HCT116 (cell line): Measurements from ENCODE around the gene ERC1. TPM values are rescaled to one million over a fixed set of nuclear protein-coding genes. Genes with fewer than 3 reads are reported as not detected.

ENCODE experiments used
- ATAC-seq: fragments of 200-7000 bp; cut with Tn5 transposase; 2 replicates; pipeline ENCODE4 v1.9.1; 2020; ENCODE audit warnings: mild to moderate bottlenecking, moderate library complexity
- BruUV-seq: library from RNA; stranded (reverse); fragments of 400-500 nt; replicated peaks from 2 replicates; lab custom pipeline; 2021; lab: Mats Ljungman, UMichigan
- CTCF ChIA-PET: fragments of 300-600 bp; sonication (Branson Sonifier 250); formaldehyde crosslinking; loops from one replicate; lab custom pipeline; 2021; ENCODE audit warnings: antibody characterized with exemption; lab: Charles Lee
- POLR2A ChIA-PET: fragments of 300-600, 350-600 bp; sonication (Branson Sonifier 250); formaldehyde crosslinking; loops from one replicate; lab custom pipeline; 2021; ENCODE audit warnings: antibody characterized with exemption; lab: Charles Lee
- RAD21 ChIA-PET, 2 experiments: fragments of 300-600 bp; sonication (Branson Sonifier 250); formaldehyde crosslinking; loops; one replicate each; lab custom pipeline; 2023; ENCODE audit warnings: low total read pairs in 2 of 2; ENCODE audit not compliant: uncharacterized antibody in 2 of 2, unreplicated experiment in 2 of 2, low non-redundant PET in 1 of 2; lab: Charles Lee
- DNase-seq: peaks from one replicate; pipeline ENCODE4 v3.0.0-alpha.2; 2010; ENCODE audit warnings: low read depth, low spot score
- H2AFZ ChIP-seq: fragments of 200-600 bp; shearing (Covaris generic), sonication (generic); 2 replicates; pipeline ENCODE4 v1.6.1; 2017; ENCODE audit warnings: low read depth, mixed run types, mixed read lengths, antibody characterized with exemption, low read length; ENCODE audit not compliant: poor library complexity, severe bottlenecking
- H3K27ac ChIP-seq: 2 replicates; pipeline ENCODE4 v1.5.1; 2012; ENCODE audit warnings: low read depth, low read length
- H3K27me3 ChIP-seq: fragments of 200-600 bp; sonication (generic); 2 replicates; pipeline ENCODE4 v1.6.1; 2016; ENCODE audit warnings: mixed run types, low read length, mixed read lengths; ENCODE audit not compliant: insufficient read depth
- H3K36me3 ChIP-seq, 2 experiments: fragments of 200-500 bp in 1 of 2; fragments of 200-600 bp in 1 of 2; sonication (Bioruptor generic) in 1 of 2; sonication (generic) in 1 of 2; 2 replicates each; pipeline versions ENCODE4 v1.5.1 to v1.6.1; 2014 to 2016; ENCODE audit warnings: low read length in 2 of 2, inconsistent platforms in 1 of 2, mixed read lengths in 1 of 2, mixed run types in 1 of 2; ENCODE audit not compliant: insufficient read depth in 2 of 2, control insufficient read depth in 1 of 2
- H3K4me1 ChIP-seq, 2 experiments: fragments of 200-600 bp in 1 of 2; sonication (generic) in 1 of 2; 2 replicates each; pipeline versions ENCODE4 v1.5.1 to v1.6.1; 2012 to 2017; ENCODE audit warnings: low read length in 2 of 2, inconsistent platforms in 1 of 2, mild to moderate bottlenecking in 1 of 2, mixed read lengths in 1 of 2, mixed run types in 1 of 2, moderate library complexity in 1 of 2; ENCODE audit not compliant: insufficient read depth in 2 of 2, control insufficient read depth in 1 of 2
- H3K4me2 ChIP-seq: fragments of 200-600 bp; sonication (generic); 2 replicates; pipeline ENCODE4 v1.6.1; 2017; ENCODE audit warnings: mixed run types, low read length, mixed read lengths
- H3K4me3 ChIP-seq, 2 experiments: fragments of 200-600 bp in 1 of 2; sonication (generic) in 1 of 2; replicated peaks in 1 of 2; 2 replicates each; pipeline ENCODE4 v1.5.1; 2011 to 2016; ENCODE audit warnings: low read length in 2 of 2, control low read depth in 1 of 2, low read depth in 1 of 2, mild to moderate bottlenecking in 1 of 2, mixed read lengths in 1 of 2, mixed run types in 1 of 2
- H3K79me2 ChIP-seq: fragments of 200-600 bp; sonication (generic); 2 replicates; pipeline ENCODE4 v1.6.1; 2017; ENCODE audit warnings: mild to moderate bottlenecking, mixed run types, low read length, moderate library complexity, mixed read lengths; ENCODE audit not compliant: insufficient read depth
- H3K9ac ChIP-seq: fragments of 200-600 bp; sonication (generic); 2 replicates; pipeline ENCODE4 v1.6.1; 2016; ENCODE audit warnings: low read length, mixed read lengths
- H3K9me2 ChIP-seq: fragments of 200-600 bp; sonication (generic), shearing (Covaris generic); 2 replicates; pipeline ENCODE4 v1.6.1; 2017; ENCODE audit warnings: mixed run types, mild to moderate bottlenecking, moderate library complexity; ENCODE audit not compliant: insufficient read depth
- H3K9me3 ChIP-seq, 2 experiments: fragments of 200-500 bp in 1 of 2; fragments of 200-600 bp in 1 of 2; sonication (Bioruptor generic) in 1 of 2; sonication (generic) in 1 of 2; 2 replicates each; pipeline ENCODE4 v1.6.1; 2014 to 2017; ENCODE audit warnings: low read length in 2 of 2, mixed read lengths in 2 of 2, inconsistent platforms in 1 of 2, low read depth in 1 of 2, mild to moderate bottlenecking in 1 of 2, mixed run types in 1 of 2, moderate library complexity in 1 of 2; ENCODE audit not compliant: control insufficient read depth in 1 of 2, insufficient read depth in 1 of 2
- H4K20me1 ChIP-seq: fragments of 200-600 bp; sonication (generic), shearing (Covaris generic); 2 replicates; pipeline ENCODE4 v1.6.1; 2017; ENCODE audit warnings: mixed run types, mild to moderate bottlenecking, moderate library complexity; ENCODE audit not compliant: insufficient read depth
- CBX3 ChIP-seq: IDR thresholded peaks from 2 replicates; pipeline ENCODE4 v1.6.1; 2012; ENCODE audit warnings: low read depth
- EZH2phosphoT487 ChIP-seq: fragments of 200-600 bp; IDR thresholded peaks from 2 replicates; pipeline ENCODE4 v1.6.1; 2018; ENCODE audit warnings: antibody characterized with exemption, borderline replicate concordance
- FOSL1 ChIP-seq: IDR thresholded peaks from 2 replicates; pipeline ENCODE4 v1.6.1; 2012; ENCODE audit warnings: low read depth
- JUND ChIP-seq: IDR thresholded peaks from 2 replicates; pipeline ENCODE4 v1.6.1; 2012
- POLR2A ChIP-seq: IDR thresholded peaks from 2 replicates; pipeline ENCODE4 v1.7.0; 2011; ENCODE audit warnings: borderline replicate concordance; ENCODE audit not compliant: insufficient read depth, insufficient read length; ENCODE audit errors: extremely low read depth
- REST ChIP-seq: IDR thresholded peaks from 2 replicates; pipeline ENCODE4 v1.6.1; 2012; ENCODE audit warnings: low read depth
- SP1 ChIP-seq: IDR thresholded peaks from 2 replicates; pipeline ENCODE4 v1.6.1; 2012; ENCODE audit warnings: low read depth
- TCF7L2 ChIP-seq: IDR thresholded peaks from 2 replicates; pipeline ENCODE4 v1.7.0; 2011; ENCODE audit warnings: borderline replicate concordance, inconsistent platforms; ENCODE audit not compliant: insufficient read depth, insufficient read length; ENCODE audit errors: extremely low read depth
- YY1 ChIP-seq: IDR thresholded peaks from 2 replicates; pipeline ENCODE4 v1.6.1; 2011; ENCODE audit warnings: low read length, low read depth, moderate library complexity, mild to moderate bottlenecking; ENCODE audit not compliant: insufficient replicate concordance; ENCODE audit errors: extremely low read depth
- ZBTB33 ChIP-seq: IDR thresholded peaks from 2 replicates; pipeline ENCODE4 v1.6.1; 2011; ENCODE audit warnings: mild to moderate bottlenecking, low read length, moderate library complexity; ENCODE audit not compliant: insufficient replicate concordance; ENCODE audit errors: extremely low read depth
- intact Hi-C: fragments of 100-400 bp; cut with micrococcal nuclease; formaldehyde crosslinking; loops from 2 replicates; pipeline ENCODE4 v1.10.0; 2022
- total RNA-seq: library from RNA; stranded (reverse); gene quantifications from one replicate; pipeline ENCODE4 v1.2.1, GENCODE V29; 2021; ENCODE audit not compliant: unreplicated experiment

Gene ERC1
- total RNA-seq, 1 experiment from 2014 or later = 41.9 TPM

- TF ChIP-seq REST (no peak), CBX3 (no peak)
- TF ChIP-seq, all 23 proteins: peak for 0
Observed at GRCh38 chr12:1375323-1375722, 384.3 kb downstream of the ERC1 start (continued).

- ChIA-PET CTCF (no interaction called here), POLR2A (no interaction called here), RAD21 (no interaction called here)
- TF ChIP-seq EZH2phosphoT487 = no peak
- no peak for TF ChIP-seq POLR2A
- TF ChIP-seq YY1 = no peak
- no peak for TF ChIP-seq FOSL1
- no peak for TF ChIP-seq ZBTB33
- no peak for TF ChIP-seq SP1
- no peak for TF ChIP-seq TCF7L2
- TF ChIP-seq JUND = no peak
- Histone ChIP-seq H3K4me2 (no peak overlapping the region), H3K9me3 (no peaks in the 10 kb centered on the region), H2AFZ (no peak overlapping the region), H3K79me2 (no peaks in the 10 kb centered on the region), H4K20me1 (no peaks in the 10 kb centered on the region), H3K36me3 (no peaks in the 10 kb centered on the region), H3K9me2 (no peaks in the 10 kb centered on the region), H3K4me3 (no peak overlapping the region), H3K4me1 (no peaks in the 10 kb centered on the region), H3K27ac (no peak overlapping the region), H3K27me3 (no peaks in the 10 kb centered on the region), H3K9ac (no peak overlapping the region)
- DNase-seq (no peak), ATAC-seq (no peak)
- intact Hi-C loops = no loop called here
- no TSS peak for BruUV-seq
Observed at GRCh38 chr12:1377117-1377516, 386.1 kb downstream of the ERC1 start.
